Breast epithelium (tissue), 4 donors: ENCODE measurements around the gene SLK. TPM values are rescaled to one million over a fixed set of nuclear protein-coding genes. Genes with fewer than 3 reads are reported as not detected.

Source experiments
- DNase-seq, 2 donors: peaks; one replicate each; pipeline ENCODE4 v3.0.0-alpha.2; 2019; ENCODE audit warnings: low spot score in 2 of 2
- H3K27ac ChIP-seq, 2 donors: fragments of 200-600 bp; sonication (generic) in 1 of 2; one replicate each; pipeline ENCODE4 v1.5.1; 2016 to 2019; ENCODE audit warnings: mild to moderate bottlenecking in 1 of 2
- H3K27me3 ChIP-seq, 2 donors: fragments of 200-600 bp; sonication (generic) in 1 of 2; one replicate each; pipeline versions ENCODE4 v1.5.1 to v1.6.0; 2017 to 2019; ENCODE audit warnings: control low read depth in 1 of 2, mild to moderate bottlenecking in 1 of 2
- H3K36me3 ChIP-seq: fragments of 200-600 bp; one replicate; pipeline ENCODE4 v1.5.1; 2019
- H3K4me1 ChIP-seq, 2 donors: fragments of 200-600 bp; sonication (generic); one replicate each; pipeline ENCODE4 v1.5.1; 2016 to 2019; ENCODE audit warnings: control low read depth in 1 of 2
- H3K4me3 ChIP-seq, 3 donors: fragments of 200-600 bp; sonication (generic); 1 replicate in 2 of 3; 2 replicates in 1 of 3; pipeline ENCODE4 v1.5.1; 2016 to 2019; ENCODE audit warnings: mild to moderate bottlenecking in 3 of 3, moderate library complexity in 2 of 3
- H3K9me3 ChIP-seq, 2 donors: fragments of 200-600 bp; sonication (generic) in 1 of 2; one replicate each; pipeline ENCODE4 v1.5.1; 2016 to 2019; ENCODE audit warnings: control low read depth in 1 of 2
- POLR2A ChIP-seq: fragments of 450-650 bp; IDR thresholded peaks from one replicate; pipeline ENCODE4 v1.6.1; 2016; ENCODE audit warnings: antibody characterized with exemption, mild to moderate bottlenecking, moderate library complexity
- POLR2AphosphoS5 ChIP-seq, 3 donors: sonication (generic); formaldehyde crosslinking; IDR thresholded peaks; one replicate each; pipeline ENCODE4 v1.6.1; 2017; ENCODE audit warnings: antibody characterized with exemption in 3 of 3
- intact Hi-C: fragments of 100-400 bp; cut with DNase I; formaldehyde crosslinking; loops from one replicate; pipeline ENCODE4 v1.15.1; 2023; ENCODE audit warnings: low total_unique reads
- total RNA-seq, 3 donors: library from RNA; depleted of rRNA; stranded (reverse); fragments of >200 nt; gene quantifications; one replicate each; pipeline ENCODE4 v1.1.0, GENCODE V29; 2016
- TF ChIP-seq, protein P1 (sequence below), 3 donors: fragments of 450-650 bp; IDR thresholded peaks; one replicate each; pipeline ENCODE4 v1.5.1; 2016 to 2017; ENCODE audit warnings: antibody characterized with exemption in 3 of 3, mild to moderate bottlenecking in 3 of 3, moderate library complexity in 3 of 3

The SLK gene
- total RNA-seq, 3 donors from 2014 or later: 63.2 to 94.4 (median 76.4) TPM

DNA sequence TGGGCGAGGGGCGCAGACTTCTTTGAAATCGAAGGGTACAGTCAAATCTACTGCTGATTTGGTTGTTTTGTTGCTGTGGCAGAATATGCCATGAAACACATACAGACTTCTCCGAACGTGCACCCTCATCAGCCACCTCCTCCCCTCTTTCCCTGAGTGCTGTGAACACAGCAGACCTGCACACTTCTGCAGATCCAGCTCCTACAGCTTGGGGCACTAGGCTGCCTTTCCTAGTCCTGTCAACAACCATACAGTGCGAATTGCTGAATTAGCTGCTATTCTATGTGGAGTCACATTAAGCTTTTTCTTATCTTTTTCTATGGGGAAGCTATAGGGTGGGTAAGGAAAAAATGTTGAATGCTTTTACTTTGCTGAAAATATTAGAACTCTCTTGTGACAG is 61.2 kb downstream of the SLK start:
- H3K9me3 ChIP-seq: no peaks in the 10 kb centered on the region
- H3K4me1 ChIP-seq: no peaks in the 10 kb centered on the region
- no peak for DNase-seq
- intact Hi-C loops: no loop called here
- H3K27ac ChIP-seq: no peak overlapping the region
- peaks cover 6% of the 10 kb centered on the region for H3K36me3 ChIP-seq
- H3K4me3 ChIP-seq: no peak overlapping the region
- TF ChIP-seq POLR2AphosphoS5 (IDR thresholded peaks at IDR 0.05): no peak
- TF ChIP-seq, protein P1, sequence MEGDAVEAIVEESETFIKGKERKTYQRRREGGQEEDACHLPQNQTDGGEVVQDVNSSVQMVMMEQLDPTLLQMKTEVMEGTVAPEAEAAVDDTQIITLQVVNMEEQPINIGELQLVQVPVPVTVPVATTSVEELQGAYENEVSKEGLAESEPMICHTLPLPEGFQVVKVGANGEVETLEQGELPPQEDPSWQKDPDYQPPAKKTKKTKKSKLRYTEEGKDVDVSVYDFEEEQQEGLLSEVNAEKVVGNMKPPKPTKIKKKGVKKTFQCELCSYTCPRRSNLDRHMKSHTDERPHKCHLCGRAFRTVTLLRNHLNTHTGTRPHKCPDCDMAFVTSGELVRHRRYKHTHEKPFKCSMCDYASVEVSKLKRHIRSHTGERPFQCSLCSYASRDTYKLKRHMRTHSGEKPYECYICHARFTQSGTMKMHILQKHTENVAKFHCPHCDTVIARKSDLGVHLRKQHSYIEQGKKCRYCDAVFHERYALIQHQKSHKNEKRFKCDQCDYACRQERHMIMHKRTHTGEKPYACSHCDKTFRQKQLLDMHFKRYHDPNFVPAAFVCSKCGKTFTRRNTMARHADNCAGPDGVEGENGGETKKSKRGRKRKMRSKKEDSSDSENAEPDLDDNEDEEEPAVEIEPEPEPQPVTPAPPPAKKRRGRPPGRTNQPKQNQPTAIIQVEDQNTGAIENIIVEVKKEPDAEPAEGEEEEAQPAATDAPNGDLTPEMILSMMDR (IDR thresholded peaks at IDR 0.05): peak in 1 of 3 donors; percentile 22
- H3K27me3 ChIP-seq: no peaks in the 10 kb centered on the region

DNA sequence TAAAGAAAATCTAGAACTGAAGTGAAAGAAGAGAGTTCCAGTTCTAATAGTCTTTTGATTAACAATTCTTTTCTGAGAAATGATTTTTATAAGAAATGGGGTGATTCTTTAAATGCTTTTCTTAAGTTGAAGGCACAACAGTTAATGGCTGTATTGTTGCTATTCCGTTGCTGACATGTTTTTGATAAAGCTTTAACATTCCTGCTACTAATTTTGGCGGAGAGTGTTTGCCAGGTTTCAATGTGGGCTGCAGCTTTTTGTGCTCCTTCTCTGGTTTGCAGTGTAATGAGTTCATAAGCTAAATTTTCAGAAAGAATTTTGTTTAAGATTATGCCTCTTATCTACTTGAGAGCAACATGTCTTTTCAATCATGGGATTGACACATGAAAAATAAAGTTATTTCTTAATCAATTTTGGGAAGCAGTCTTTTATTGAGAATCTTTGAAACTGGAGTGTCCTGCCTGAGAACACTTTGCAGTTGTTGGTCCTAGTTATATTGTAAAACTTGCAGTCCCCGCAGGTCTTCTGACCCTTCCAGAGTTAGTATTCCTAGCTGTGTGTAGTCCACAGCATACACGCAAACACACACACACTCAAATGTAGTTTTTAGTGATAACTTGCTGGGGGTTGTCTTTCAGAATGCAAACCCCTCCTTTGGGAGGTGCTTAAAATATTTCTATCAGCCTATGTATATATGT is 62.0 kb downstream of the SLK start:
- H3K4me3 ChIP-seq: no peak overlapping the region
- no peaks in the 10 kb centered on the region for H3K4me1 ChIP-seq
- no peaks in the 10 kb centered on the region for H3K27me3 ChIP-seq
- no peak for DNase-seq
- TF ChIP-seq POLR2AphosphoS5 (IDR thresholded peaks at IDR 0.05) (no peak), POLR2A (no peak)
- TF ChIP-seq, protein P1 (IDR thresholded peaks at IDR 0.05): no peak
- H3K36me3 ChIP-seq: peaks cover 6% of the 10 kb centered on the region
- intact Hi-C loops: no loop called here
- H3K9me3 ChIP-seq: no peaks in the 10 kb centered on the region
- no peak overlapping the region for H3K27ac ChIP-seq

DNA sequence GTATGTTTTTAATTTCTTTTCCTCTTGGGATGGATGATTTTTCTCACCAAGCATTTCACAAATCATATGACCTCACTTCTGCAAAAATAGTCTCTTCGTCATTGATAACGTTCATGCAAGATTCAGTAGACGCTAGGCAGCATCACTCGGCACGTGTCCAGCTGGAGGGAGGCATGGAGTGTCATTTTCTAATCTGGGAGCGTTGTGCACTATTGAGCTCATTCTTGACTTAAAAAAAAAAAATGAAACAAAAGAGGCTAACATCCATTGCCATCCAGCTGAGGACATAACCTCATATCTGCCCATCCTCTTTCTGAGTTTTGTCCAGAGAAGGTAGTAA is 62.6 kb downstream of the SLK start:
- Histone ChIP-seq H3K27ac (no peak overlapping the region), H3K36me3 (peaks cover under 1% of the 10 kb centered on the region), H3K4me3 (no peak overlapping the region), H3K4me1 (no peaks in the 10 kb centered on the region), H3K27me3 (no peaks in the 10 kb centered on the region), H3K9me3 (no peaks in the 10 kb centered on the region)
- TF ChIP-seq POLR2AphosphoS5 (IDR thresholded peaks at IDR 0.05) (no peak), POLR2A (no peak)
- TF ChIP-seq, protein P1 (IDR thresholded peaks at IDR 0.05): no peak
- DNase-seq: no peak
- intact Hi-C loops: no loop called here

DNA sequence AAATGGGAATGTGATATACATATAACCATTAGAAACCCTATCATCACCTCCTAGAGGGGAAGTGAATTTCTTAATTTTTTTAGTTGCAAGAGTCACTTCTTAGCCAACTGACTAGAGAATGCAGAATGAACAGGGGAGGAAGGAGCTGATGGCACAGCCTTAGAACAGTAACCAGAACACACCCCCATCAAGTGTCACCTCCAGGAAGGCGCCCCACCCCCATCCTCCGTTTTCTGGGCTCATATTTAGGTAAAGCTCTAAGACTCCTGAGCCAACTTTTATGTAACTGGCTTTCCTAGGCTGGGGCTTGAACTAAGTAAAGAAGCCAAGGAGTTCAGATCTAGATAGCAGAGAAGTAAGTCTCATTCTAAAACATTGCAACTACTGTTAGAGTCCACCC is 64.7 kb downstream of the SLK start:
- DNase-seq: no peak
- Histone ChIP-seq H3K27me3 (no peaks in the 10 kb centered on the region), H3K9me3 (no peaks in the 10 kb centered on the region), H3K4me1 (no peaks in the 10 kb centered on the region), H3K36me3 (no peaks in the 10 kb centered on the region), H3K4me3 (no peak overlapping the region), H3K27ac (no peak overlapping the region)
- TF ChIP-seq POLR2A (no peak), POLR2AphosphoS5 (IDR thresholded peaks at IDR 0.05) (no peak)
- TF ChIP-seq, protein P1 (IDR thresholded peaks at IDR 0.05): no peak
- intact Hi-C loops: no loop called here

DNA sequence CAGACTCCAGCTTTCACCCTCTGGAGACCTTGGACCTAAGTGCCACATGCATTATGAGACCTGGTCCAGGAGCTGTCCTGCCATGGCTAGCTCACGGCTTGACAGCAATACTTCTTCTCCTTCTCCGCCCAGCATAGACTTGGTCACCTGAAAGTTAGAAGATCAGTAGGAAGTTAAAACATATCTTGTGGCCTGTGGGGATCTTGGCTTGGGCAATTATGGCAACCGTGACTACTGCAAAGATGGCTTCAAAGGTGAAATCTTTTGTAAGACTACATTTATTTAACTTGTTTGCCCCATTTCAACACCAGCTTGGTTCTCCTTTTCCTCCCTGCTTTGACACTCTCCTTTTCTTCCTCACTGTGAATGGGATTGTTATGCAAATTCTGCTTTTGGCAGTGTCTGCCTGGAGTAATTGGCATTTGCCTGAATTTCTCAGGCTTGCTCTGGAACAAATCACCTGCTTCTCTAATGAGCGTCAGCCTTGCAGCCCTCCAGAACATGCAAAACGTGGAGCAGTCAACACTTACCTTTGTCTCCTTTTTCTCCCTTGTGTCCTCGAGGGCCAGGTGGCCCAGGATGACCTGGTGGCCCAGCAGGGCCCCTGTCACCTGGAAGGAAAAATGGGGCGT is 65.3 kb downstream of the SLK start:
- no peaks in the 10 kb centered on the region for H3K27me3 ChIP-seq
- intact Hi-C loops: no loop called here
- H3K9me3 ChIP-seq: no peaks in the 10 kb centered on the region
- no peak overlapping the region for H3K27ac ChIP-seq
- TF ChIP-seq POLR2A: no peak
- no peak for TF ChIP-seq POLR2AphosphoS5 (IDR thresholded peaks at IDR 0.05)
- TF ChIP-seq, protein P1 (IDR thresholded peaks at IDR 0.05): no peak
- no peak overlapping the region for H3K4me3 ChIP-seq
- no peaks in the 10 kb centered on the region for H3K36me3 ChIP-seq
- H3K4me1 ChIP-seq: no peaks in the 10 kb centered on the region
- DNase-seq: no peak
